Measurements from ENCODE around the gene SULT6B1. TPM values are rescaled to one million over a fixed set of nuclear protein-coding genes. Genes with fewer than 3 reads are reported as not detected.
"Not testable (repeated sequence)": the region's sequence is repeated elsewhere in the genome, so short reads cannot be mapped to it uniquely, and the experiment has no call there.

The SULT6B1 gene
- total RNA-seq, result not detected

- no peak for DNase-seq (ENCODE audit: low read depth in 2 of 3, low spot score in 2 of 3)
These were observed at the start of gene SULT6B1 for GRCh38 chr2:37188570-37188969. TSS of gene SULT6B1 (minus strand) at chr2:37188670. CDS start at chr2:37188640, 30 bp downstream.

- DNase-seq (ENCODE audit: low read depth in 2 of 3, low spot score in 2 of 3), result no peak
These were observed 43.9 kb upstream of the SULT6B1 start for GRCh38 chr2:37232131-37232933.

- peak; percentile 68 to 95 (median 91) for DNase-seq (ENCODE audit: low read depth in 2 of 3, low spot score in 2 of 3)
These were observed 43.0 kb upstream of the SULT6B1 start, which contains the start of the genes CEBPZ and NDUFAF7 for GRCh38 chr2:37231241-37232130. TSS of gene CEBPZ (minus strand) at chr2:37231596. CDS start at chr2:37231567, 29 bp downstream. TSS of gene NDUFAF7 (plus strand) at chr2:37231658. CDS start at chr2:37231706, 48 bp downstream.

GRCh38 chr2:37230581-37230980 lies 42.1 kb upstream of the SULT6B1 start:
- DNase-seq (ENCODE audit: low read depth in 2 of 3, low spot score in 2 of 3), result no peak

- DNase-seq (ENCODE audit: low read depth in 2 of 3, low spot score in 2 of 3), result no peak
These were observed 40.3 kb upstream of the SULT6B1 start for GRCh38 chr2:37228788-37229187.

- DNase-seq (ENCODE audit: low read depth in 2 of 3, low spot score in 2 of 3), result no peak
These were observed 38.4 kb upstream of the SULT6B1 start for GRCh38 chr2:37226863-37227262.

- DNase-seq (ENCODE audit: low read depth in 2 of 3, low spot score in 2 of 3), result not testable (repeated sequence)
These were observed 36.7 kb upstream of the SULT6B1 start for GRCh38 chr2:37225129-37225528.

GRCh38 chr2:37224063-37224462 lies 35.6 kb upstream of the SULT6B1 start:
- no peak for DNase-seq (ENCODE audit: low read depth in 2 of 3, low spot score in 2 of 3)

- no peak for DNase-seq (ENCODE audit: low read depth in 2 of 3, low spot score in 2 of 3)
These were observed 34.7 kb upstream of the SULT6B1 start for GRCh38 chr2:37223131-37223530.

- DNase-seq (ENCODE audit: low read depth in 2 of 3, low spot score in 2 of 3), result no peak
These were observed 30.6 kb upstream of the SULT6B1 start for GRCh38 chr2:37219046-37219445.

GRCh38 chr2:37215250-37215649 lies 26.8 kb upstream of the SULT6B1 start:
- DNase-seq (ENCODE audit: low read depth in 2 of 3, low spot score in 2 of 3), result peak in 1 of 3 donors; percentile 41

- DNase-seq (ENCODE audit: low read depth in 2 of 3, low spot score in 2 of 3), result no peak
These were observed 23.5 kb upstream of the SULT6B1 start for GRCh38 chr2:37211939-37212338.

- no peak for DNase-seq (ENCODE audit: low read depth in 2 of 3, low spot score in 2 of 3)
These were observed 22.7 kb upstream of the SULT6B1 start for GRCh38 chr2:37211212-37211611.

- DNase-seq (ENCODE audit: low read depth in 2 of 3, low spot score in 2 of 3), result not testable (repeated sequence)
These were observed 18.3 kb upstream of the SULT6B1 start for GRCh38 chr2:37206760-37207159.

GRCh38 chr2:37205689-37206341 lies 17.3 kb upstream of the SULT6B1 start:
- no peak for DNase-seq (ENCODE audit: low read depth in 2 of 3, low spot score in 2 of 3)

- not testable (repeated sequence) for DNase-seq (ENCODE audit: low read depth in 2 of 3, low spot score in 2 of 3)
These were observed 16.7 kb upstream of the SULT6B1 start for GRCh38 chr2:37205071-37205661.

GRCh38 chr2:37203708-37204107 lies 15.2 kb upstream of the SULT6B1 start:
- no peak for DNase-seq (ENCODE audit: low read depth in 2 of 3, low spot score in 2 of 3)

- DNase-seq (ENCODE audit: low read depth in 2 of 3, low spot score in 2 of 3), result peak in 2 of 3 donors; percentile 76 to 78
These were observed 13.3 kb upstream of the SULT6B1 start for GRCh38 chr2:37201766-37202165.

GRCh38 chr2:37201208-37201607 lies 12.7 kb upstream of the SULT6B1 start:
- DNase-seq (ENCODE audit: low read depth in 2 of 3, low spot score in 2 of 3), result no peak

GRCh38 chr2:37198681-37199065 lies 10.2 kb upstream of the SULT6B1 start:
- no peak for DNase-seq (ENCODE audit: low read depth in 2 of 3, low spot score in 2 of 3)

Data from hematopoietic multipotent progenitor cell (in vitro differentiated cells).